Measurements from ENCODE around the gene SOX2. TPM values are rescaled to one million over a fixed set of nuclear protein-coding genes. Genes with fewer than 3 reads are reported as not detected.
"Not testable (repeated sequence)": the region's sequence is repeated elsewhere in the genome, so short reads cannot be mapped to it uniquely, and the experiment has no call there.

Gene SOX2
- polyA plus RNA-seq, 3 donors, result not detected

- H2AFZ ChIP-seq (ENCODE audit: insufficient read depth, low read depth, low read length, poor library complexity, severe bottlenecking), result no peak overlapping the region
- H3K9me3 Mint-ChIP-seq, result peaks cover 0 to 5% (median 0%) of the 10 kb centered on the region in 7 donors
Observed at GRCh38 chr3:181757694-181758306, 46.1 kb downstream of the SOX2 start.

GRCh38 chr3:181761906-181762305 is 50.2 kb downstream of the SOX2 start:
- no peak overlapping the region for H3K27ac Mint-ChIP-seq
- peaks cover 0 to 3% (median 3%) of the 10 kb centered on the region in 3 donors for H3K27me3 Mint-ChIP-seq (ENCODE audit: low read depth in 3 of 3)
- H3K9me3 Mint-ChIP-seq, result peaks cover 0 to 5% (median 2%) of the 10 kb centered on the region in 7 donors
- Histone ChIP-seq H3K4me2 (replicated peaks; ENCODE audit: extremely low read depth, low read length, poor library complexity, severe bottlenecking) (no peak overlapping the region), H3K79me2 (ENCODE audit: insufficient read depth, low read length) (no peaks in the 10 kb centered on the region), H3K27ac (ENCODE audit: low read depth in 1 of 2, low read length in 2 of 2) (no peak overlapping the region), H3K9me3 (replicated peaks in 1 of 2; ENCODE audit: control insufficient read depth in 1 of 2, insufficient read depth in 1 of 2, low read length in 2 of 2) (no peaks in the 10 kb centered on the region), H3K27me3 (ENCODE audit: control insufficient read depth in 2 of 2, insufficient read depth in 2 of 2, low read length in 2 of 2) (no peaks in the 10 kb centered on the region), H3K36me3 (replicated peaks in 1 of 2; ENCODE audit: control insufficient read depth in 1 of 2, insufficient read depth in 2 of 2, low read length in 2 of 2) (no peaks in the 10 kb centered on the region), H3K4me1 (ENCODE audit: control insufficient read depth in 1 of 2, insufficient read depth in 2 of 2, low read length in 2 of 2) (no peaks in the 10 kb centered on the region), H4K20me1 (ENCODE audit: insufficient read depth, low read length) (no peaks in the 10 kb centered on the region), H3K4me3 (replicated peaks in 1 of 3; ENCODE audit: low read depth in 2 of 3, low read length in 3 of 3) (no peak overlapping the region), H3K9ac (ENCODE audit: insufficient read depth, low read length, poor library complexity, severe bottlenecking) (no peak overlapping the region), H2AFZ (ENCODE audit: insufficient read depth, low read depth, low read length, poor library complexity, severe bottlenecking) (no peak overlapping the region)
- no peaks in the 10 kb centered on the region for H3K4me1 Mint-ChIP-seq
- 67% methylated on average over 2 of the region's 6 CpGs for WGBS (ENCODE audit: insufficient coverage)
- TF ChIP-seq CTCF (IDR thresholded peaks at IDR 0.05), result no peak
- H3K36me3 Mint-ChIP-seq, result no peaks in the 10 kb centered on the region
- no peak for DNase-seq
- H3K4me3 Mint-ChIP-seq, result no peak overlapping the region
- intact Hi-C loops (cut with micrococcal nuclease), result no loop called here

More at GRCh38 chr3:181757694-181758306, 46.1 kb downstream of the SOX2 start:
- no peak for DNase-seq
- WGBS (ENCODE audit: insufficient coverage), result no CpG with 5 or more reads among the region's 3 CpGs
- no peaks in the 10 kb centered on the region for H3K27me3 ChIP-seq (ENCODE audit: control insufficient read depth in 2 of 2, insufficient read depth in 2 of 2, low read length in 2 of 2)
- no peak overlapping the region for H3K9ac ChIP-seq (ENCODE audit: insufficient read depth, low read length, poor library complexity, severe bottlenecking)
- Mint-ChIP-seq H3K27me3 (ENCODE audit: low read depth in 3 of 3) (peaks cover 0 to 10% (median 3%) of the 10 kb centered on the region in 3 donors), H3K36me3 (no peaks in the 10 kb centered on the region), H3K4me1 (no peaks in the 10 kb centered on the region), H3K4me3 (no peak overlapping the region), H3K27ac (no peak overlapping the region)
- no peaks in the 10 kb centered on the region for H3K4me1 ChIP-seq (ENCODE audit: control insufficient read depth in 1 of 2, insufficient read depth in 2 of 2, low read length in 2 of 2)
- H3K36me3 ChIP-seq (replicated peaks in 1 of 2; ENCODE audit: control insufficient read depth in 1 of 2, insufficient read depth in 2 of 2, low read length in 2 of 2), result no peaks in the 10 kb centered on the region
- no peak overlapping the region for H3K4me2 ChIP-seq (replicated peaks; ENCODE audit: extremely low read depth, low read length, poor library complexity, severe bottlenecking)
- no peaks in the 10 kb centered on the region for H3K79me2 ChIP-seq (ENCODE audit: insufficient read depth, low read length)
- no peaks in the 10 kb centered on the region for H3K9me3 ChIP-seq (replicated peaks in 1 of 2; ENCODE audit: control insufficient read depth in 1 of 2, insufficient read depth in 1 of 2, low read length in 2 of 2)
- no peak overlapping the region for H3K27ac ChIP-seq (ENCODE audit: low read depth in 1 of 2, low read length in 2 of 2)
- no peak for TF ChIP-seq CTCF (IDR thresholded peaks at IDR 0.05)
- H3K4me3 ChIP-seq (replicated peaks in 1 of 3; ENCODE audit: low read depth in 2 of 3, low read length in 3 of 3), result no peak overlapping the region
- intact Hi-C loops (cut with micrococcal nuclease), result no loop called here
- no peaks in the 10 kb centered on the region for H4K20me1 ChIP-seq (ENCODE audit: insufficient read depth, low read length)

GRCh38 chr3:181764033-181764432 is 52.3 kb downstream of the SOX2 start:
- H3K79me2 ChIP-seq (ENCODE audit: insufficient read depth, low read length); H3K36me3 ChIP-seq (replicated peaks in 1 of 2; ENCODE audit: control insufficient read depth in 1 of 2, insufficient read depth in 2 of 2, low read length in 2 of 2); H2AFZ ChIP-seq (ENCODE audit: insufficient read depth, low read depth, low read length, poor library complexity, severe bottlenecking); H3K36me3 Mint-ChIP-seq; H3K4me1 Mint-ChIP-seq; intact Hi-C loops (cut with micrococcal nuclease); DNase-seq; H3K27me3 Mint-ChIP-seq (ENCODE audit: low read depth in 3 of 3); H3K4me2 ChIP-seq (replicated peaks; ENCODE audit: extremely low read depth, low read length, poor library complexity, severe bottlenecking); H3K9me3 Mint-ChIP-seq; H3K4me3 Mint-ChIP-seq; H3K4me1 ChIP-seq (ENCODE audit: control insufficient read depth in 1 of 2, insufficient read depth in 2 of 2, low read length in 2 of 2); H4K20me1 ChIP-seq (ENCODE audit: insufficient read depth, low read length); H3K9me3 ChIP-seq (replicated peaks in 1 of 2; ENCODE audit: control insufficient read depth in 1 of 2, insufficient read depth in 1 of 2, low read length in 2 of 2); H3K27me3 ChIP-seq (ENCODE audit: control insufficient read depth in 2 of 2, insufficient read depth in 2 of 2, low read length in 2 of 2); H3K27ac ChIP-seq (ENCODE audit: low read depth in 1 of 2, low read length in 2 of 2); H3K4me3 ChIP-seq (replicated peaks in 1 of 3; ENCODE audit: low read depth in 2 of 3, low read length in 3 of 3); H3K9ac ChIP-seq (ENCODE audit: insufficient read depth, low read length, poor library complexity, severe bottlenecking); H3K27ac Mint-ChIP-seq: not testable (repeated sequence)
- 100% methylated on average over 2 of the region's 5 CpGs for WGBS (ENCODE audit: insufficient coverage)
